Nephron progenitor cell (in vitro differentiated cells): Measurements from ENCODE around the gene SMYD2.

Experiments used
- DNase-seq: peaks from one replicate; pipeline ENCODE4 v3.0.0; 2021
- H3K27ac Mint-ChIP-seq: 2 replicates; pipeline ENCODE4 v1.8.0; 2021; ENCODE audit warnings: mild to moderate bottlenecking, moderate library complexity, mixed read lengths
- H3K27me3 Mint-ChIP-seq: 2 replicates; pipeline ENCODE4 v1.8.0; 2021; ENCODE audit warnings: mild to moderate bottlenecking, low read depth, mixed read lengths; ENCODE audit not compliant: poor library complexity
- H3K36me3 Mint-ChIP-seq: 2 replicates; pipeline ENCODE4 v1.8.0; 2021; ENCODE audit warnings: low read depth, mixed read lengths
- H3K4me1 Mint-ChIP-seq: 2 replicates; pipeline ENCODE4 v1.8.0; 2021; ENCODE audit warnings: mixed read lengths
- H3K4me3 Mint-ChIP-seq: 2 replicates; pipeline ENCODE4 v1.8.0; 2021; ENCODE audit warnings: mild to moderate bottlenecking, moderate library complexity, mixed read lengths
- H3K9me3 Mint-ChIP-seq: 2 replicates; pipeline ENCODE4 v1.8.0; 2021; ENCODE audit warnings: mild to moderate bottlenecking, moderate library complexity, mixed read lengths
- TF ChIP-seq, protein P1 (sequence below): fragments of 200-600 bp; sonication (generic); IDR thresholded peaks from 2 replicates; pipeline ENCODE4 v1.5.0; 2021; ENCODE audit warnings: antibody characterized with exemption

Gene SMYD2

DNA sequence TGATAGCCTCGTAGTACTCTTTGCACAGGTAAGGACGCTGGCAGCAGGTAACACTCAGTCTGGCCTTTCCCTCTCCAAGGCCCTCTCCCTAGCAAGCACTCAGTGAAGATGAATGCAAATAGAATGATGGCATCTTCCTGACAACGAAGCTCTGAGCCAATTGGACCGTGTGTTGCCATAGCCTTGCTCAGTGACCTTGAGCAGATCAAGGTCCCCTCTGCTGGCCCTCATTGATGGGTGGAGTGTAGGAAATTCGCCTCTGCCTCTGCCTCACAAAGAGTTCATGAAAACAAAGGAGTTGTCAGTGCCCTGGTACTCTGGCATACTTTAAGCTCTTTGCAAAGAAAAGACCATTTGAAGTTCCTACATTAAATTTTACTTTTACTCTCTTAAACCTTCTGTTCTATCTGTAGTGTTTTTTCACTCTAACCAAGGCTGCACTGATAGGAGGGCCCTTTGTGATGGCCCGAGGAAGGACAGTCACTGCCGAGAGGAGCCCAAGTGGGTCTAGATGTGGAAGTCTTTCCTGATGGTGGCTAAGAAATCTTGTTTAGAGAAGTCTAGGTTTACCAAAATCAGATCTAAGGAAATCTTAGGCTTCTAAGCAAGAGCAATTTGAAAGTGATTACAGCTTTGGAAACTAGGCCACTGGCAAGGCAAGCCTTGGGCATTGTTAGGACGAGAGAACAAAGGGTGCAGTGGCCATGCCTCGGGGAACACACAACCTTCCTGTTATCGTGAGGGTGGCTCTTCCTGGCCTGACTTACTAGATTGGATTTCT lies 38.2 kb downstream of the SMYD2 start:
- H3K27me3 Mint-ChIP-seq, result peaks cover 2% of the 10 kb centered on the region
- peak overlapping the region; percentile 67 for H3K27ac Mint-ChIP-seq
- DNase-seq, result no peak
- TF ChIP-seq, protein P1, sequence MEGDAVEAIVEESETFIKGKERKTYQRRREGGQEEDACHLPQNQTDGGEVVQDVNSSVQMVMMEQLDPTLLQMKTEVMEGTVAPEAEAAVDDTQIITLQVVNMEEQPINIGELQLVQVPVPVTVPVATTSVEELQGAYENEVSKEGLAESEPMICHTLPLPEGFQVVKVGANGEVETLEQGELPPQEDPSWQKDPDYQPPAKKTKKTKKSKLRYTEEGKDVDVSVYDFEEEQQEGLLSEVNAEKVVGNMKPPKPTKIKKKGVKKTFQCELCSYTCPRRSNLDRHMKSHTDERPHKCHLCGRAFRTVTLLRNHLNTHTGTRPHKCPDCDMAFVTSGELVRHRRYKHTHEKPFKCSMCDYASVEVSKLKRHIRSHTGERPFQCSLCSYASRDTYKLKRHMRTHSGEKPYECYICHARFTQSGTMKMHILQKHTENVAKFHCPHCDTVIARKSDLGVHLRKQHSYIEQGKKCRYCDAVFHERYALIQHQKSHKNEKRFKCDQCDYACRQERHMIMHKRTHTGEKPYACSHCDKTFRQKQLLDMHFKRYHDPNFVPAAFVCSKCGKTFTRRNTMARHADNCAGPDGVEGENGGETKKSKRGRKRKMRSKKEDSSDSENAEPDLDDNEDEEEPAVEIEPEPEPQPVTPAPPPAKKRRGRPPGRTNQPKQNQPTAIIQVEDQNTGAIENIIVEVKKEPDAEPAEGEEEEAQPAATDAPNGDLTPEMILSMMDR, result no peak
- H3K36me3 Mint-ChIP-seq, result peaks cover 53% of the 10 kb centered on the region
- H3K4me1 Mint-ChIP-seq, result peaks cover 47% of the 10 kb centered on the region
- H3K9me3 Mint-ChIP-seq, result no peaks in the 10 kb centered on the region
- no peak overlapping the region for H3K4me3 Mint-ChIP-seq

GRCh38 chr1:214319938-214320337 lies 39.0 kb downstream of the SMYD2 start:
- Mint-ChIP-seq H3K4me3 (no peak overlapping the region), H3K36me3 (peaks cover 61% of the 10 kb centered on the region), H3K27me3 (peaks cover 2% of the 10 kb centered on the region), H3K9me3 (no peaks in the 10 kb centered on the region), H3K27ac (no peak overlapping the region), H3K4me1 (peaks cover 47% of the 10 kb centered on the region)
- TF ChIP-seq, protein P1, result no peak
- no peak for DNase-seq

DNA sequence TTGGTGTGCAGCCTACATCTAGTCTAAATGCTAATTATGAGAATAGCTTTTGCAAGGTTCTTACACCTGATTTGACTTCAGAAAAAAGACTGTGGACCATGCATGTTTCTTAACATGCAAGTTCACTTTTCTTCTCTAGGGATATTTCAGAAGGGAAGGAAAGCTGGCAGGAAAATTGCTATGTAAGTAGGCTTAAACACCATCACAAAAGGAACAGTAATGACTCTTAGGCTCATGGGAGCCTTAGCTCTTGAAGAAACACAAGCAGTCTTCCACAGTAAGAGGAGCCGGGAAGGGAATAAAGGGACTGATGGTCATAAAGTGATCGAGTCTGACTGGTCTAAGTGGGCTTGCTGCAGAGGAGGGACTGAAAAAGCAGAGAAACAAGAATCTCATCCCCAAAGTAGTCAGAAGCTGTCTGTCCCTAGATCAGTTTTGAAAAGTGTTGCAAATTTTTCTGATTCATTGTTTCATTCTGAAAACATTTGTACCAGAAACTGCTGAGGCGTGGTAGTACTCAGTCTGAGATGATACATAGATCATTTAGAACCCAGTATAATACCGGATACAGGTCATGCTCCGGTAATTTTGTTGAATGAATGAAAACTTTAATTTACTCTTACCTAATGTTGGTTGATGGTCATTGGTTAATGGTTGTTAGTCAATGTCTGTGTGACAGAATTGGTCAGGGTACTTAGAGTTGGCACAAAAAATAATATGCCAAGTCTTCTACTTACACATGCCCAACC lies 40.9 kb downstream of the SMYD2 start:
- peaks cover 2% of the 10 kb centered on the region for H3K27me3 Mint-ChIP-seq
- no peak overlapping the region for H3K4me3 Mint-ChIP-seq
- peaks cover 52% of the 10 kb centered on the region for H3K36me3 Mint-ChIP-seq
- TF ChIP-seq, protein P1, result no peak
- H3K4me1 Mint-ChIP-seq, result peaks cover 42% of the 10 kb centered on the region
- H3K27ac Mint-ChIP-seq, result peak overlapping the region; percentile 86
- no peak for DNase-seq
- no peaks in the 10 kb centered on the region for H3K9me3 Mint-ChIP-seq

GRCh38 chr1:214324896-214325800 lies 44.2 kb downstream of the SMYD2 start:
- peaks cover 21% of the 10 kb centered on the region for H3K4me1 Mint-ChIP-seq
- no peak for DNase-seq
- TF ChIP-seq, protein P1, result no peak
- peaks cover 21% of the 10 kb centered on the region for H3K36me3 Mint-ChIP-seq
- H3K9me3 Mint-ChIP-seq, result no peaks in the 10 kb centered on the region
- no peak overlapping the region for H3K4me3 Mint-ChIP-seq
- H3K27ac Mint-ChIP-seq, result peak overlapping the region; percentile 14
- peaks cover 3% of the 10 kb centered on the region for H3K27me3 Mint-ChIP-seq

DNA sequence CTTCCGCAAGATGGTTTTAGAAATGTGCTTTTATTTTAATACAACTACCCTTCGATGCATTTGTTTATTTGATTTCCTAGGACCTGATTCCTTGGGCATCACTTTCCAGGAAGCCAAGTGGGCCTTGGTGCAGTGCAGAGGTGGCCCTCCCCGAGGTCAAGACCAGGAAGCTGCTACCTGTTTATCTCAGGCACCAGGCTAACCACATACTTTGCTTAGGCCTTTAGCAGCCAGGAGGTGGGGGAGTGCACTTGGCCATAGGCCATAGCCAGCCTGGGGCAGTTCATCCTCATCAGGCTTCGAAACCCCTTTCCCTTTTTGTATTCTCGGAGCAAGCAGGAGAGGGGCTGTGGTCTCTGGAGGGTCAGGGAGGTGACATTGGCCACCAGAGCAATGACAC lies 45.4 kb downstream of the SMYD2 start:
- Mint-ChIP-seq H3K9me3 (no peaks in the 10 kb centered on the region), H3K36me3 (peaks cover 19% of the 10 kb centered on the region), H3K27ac (no peak overlapping the region), H3K27me3 (peaks cover 3% of the 10 kb centered on the region), H3K4me3 (no peak overlapping the region), H3K4me1 (peaks cover 21% of the 10 kb centered on the region)
- TF ChIP-seq, protein P1, result no peak
- no peak for DNase-seq
